AG10803 (cell line): ENCODE measurements around the gene SPN.

Experiments
- DNase-seq: peaks from one replicate; pipeline ENCODE4 v3.0.0; 2010; ENCODE audit warnings: low read depth
- H3K4me3 ChIP-seq: 2 replicates; pipeline ENCODE4 v1.5.1; 2011; ENCODE audit warnings: mild to moderate bottlenecking, low read length, control low read depth
- TF ChIP-seq, protein P1 (sequence below): conservative IDR thresholded peaks from 2 replicates; pipeline ENCODE4 v1.5.1; 2011; ENCODE audit warnings: mild to moderate bottlenecking, low read length, control low read depth, inconsistent platforms

Gene SPN

DNA sequence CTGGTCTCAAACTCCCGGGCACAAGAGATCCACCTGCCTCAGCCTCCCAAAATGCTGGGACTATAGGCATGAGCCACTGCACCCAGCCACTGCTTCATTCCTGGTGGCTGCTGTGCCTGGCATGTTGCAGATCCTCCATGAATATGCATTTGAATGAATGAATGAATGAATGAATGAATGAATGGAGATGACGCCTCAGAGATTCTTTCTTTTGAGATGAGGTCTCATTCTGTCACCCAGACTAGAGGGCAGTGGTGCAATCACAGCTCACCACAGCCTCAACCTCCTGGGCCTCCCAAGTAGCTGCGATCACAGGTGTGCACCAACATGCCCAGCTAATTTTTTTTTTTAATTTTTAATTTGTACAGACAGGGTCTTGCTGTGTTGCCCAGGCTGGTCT lies 5.2 kb downstream of the SPN start:
- no peak for DNase-seq
- TF ChIP-seq, protein P1, sequence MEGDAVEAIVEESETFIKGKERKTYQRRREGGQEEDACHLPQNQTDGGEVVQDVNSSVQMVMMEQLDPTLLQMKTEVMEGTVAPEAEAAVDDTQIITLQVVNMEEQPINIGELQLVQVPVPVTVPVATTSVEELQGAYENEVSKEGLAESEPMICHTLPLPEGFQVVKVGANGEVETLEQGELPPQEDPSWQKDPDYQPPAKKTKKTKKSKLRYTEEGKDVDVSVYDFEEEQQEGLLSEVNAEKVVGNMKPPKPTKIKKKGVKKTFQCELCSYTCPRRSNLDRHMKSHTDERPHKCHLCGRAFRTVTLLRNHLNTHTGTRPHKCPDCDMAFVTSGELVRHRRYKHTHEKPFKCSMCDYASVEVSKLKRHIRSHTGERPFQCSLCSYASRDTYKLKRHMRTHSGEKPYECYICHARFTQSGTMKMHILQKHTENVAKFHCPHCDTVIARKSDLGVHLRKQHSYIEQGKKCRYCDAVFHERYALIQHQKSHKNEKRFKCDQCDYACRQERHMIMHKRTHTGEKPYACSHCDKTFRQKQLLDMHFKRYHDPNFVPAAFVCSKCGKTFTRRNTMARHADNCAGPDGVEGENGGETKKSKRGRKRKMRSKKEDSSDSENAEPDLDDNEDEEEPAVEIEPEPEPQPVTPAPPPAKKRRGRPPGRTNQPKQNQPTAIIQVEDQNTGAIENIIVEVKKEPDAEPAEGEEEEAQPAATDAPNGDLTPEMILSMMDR = no peak
- H3K4me3 ChIP-seq = no peak overlapping the region

DNA sequence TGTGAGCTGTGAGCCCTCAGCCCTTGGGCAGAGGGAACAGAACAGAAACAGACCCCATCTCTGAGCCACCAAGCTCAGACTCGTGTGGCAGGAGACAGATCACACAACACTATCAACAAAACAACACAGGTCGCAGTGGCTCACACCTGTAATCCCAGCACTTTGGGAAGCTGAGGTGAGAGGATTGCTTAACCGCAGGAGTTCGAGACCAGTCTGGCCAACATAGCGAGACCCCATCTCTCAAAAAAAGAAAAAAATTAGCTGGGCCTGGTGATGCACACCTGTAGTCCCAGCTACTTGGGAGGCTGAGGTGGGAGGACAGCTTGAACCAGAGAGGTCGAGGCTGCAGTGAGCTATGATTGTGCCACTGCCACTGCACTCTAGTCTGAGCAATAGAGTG lies 10.5 kb downstream of the SPN start:
- no peak for DNase-seq
- TF ChIP-seq, protein P1 = no peak
- H3K4me3 ChIP-seq = no peak overlapping the region

DNA sequence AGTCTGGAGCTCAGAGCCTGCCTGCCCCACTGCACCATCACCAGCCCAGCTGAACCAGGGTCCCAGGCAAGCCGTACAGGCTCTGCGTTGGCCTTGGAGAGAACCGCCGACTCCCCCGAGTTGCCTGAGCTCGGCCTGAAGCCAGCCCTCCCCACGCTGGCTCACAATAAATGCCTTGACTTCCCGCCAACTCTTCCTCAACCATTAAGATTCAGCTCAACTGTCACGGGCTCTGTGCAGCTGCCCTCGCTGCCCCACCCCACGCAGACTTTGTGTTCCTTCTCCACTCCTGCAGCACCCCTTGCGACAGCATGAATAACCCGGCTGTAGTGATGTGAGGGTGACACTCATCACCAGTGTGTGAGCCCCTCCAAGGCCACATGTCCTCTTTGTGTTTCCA lies 11.1 kb downstream of the SPN start:
- peak; percentile 30 for DNase-seq
- TF ChIP-seq, protein P1 = no peak

DNA sequence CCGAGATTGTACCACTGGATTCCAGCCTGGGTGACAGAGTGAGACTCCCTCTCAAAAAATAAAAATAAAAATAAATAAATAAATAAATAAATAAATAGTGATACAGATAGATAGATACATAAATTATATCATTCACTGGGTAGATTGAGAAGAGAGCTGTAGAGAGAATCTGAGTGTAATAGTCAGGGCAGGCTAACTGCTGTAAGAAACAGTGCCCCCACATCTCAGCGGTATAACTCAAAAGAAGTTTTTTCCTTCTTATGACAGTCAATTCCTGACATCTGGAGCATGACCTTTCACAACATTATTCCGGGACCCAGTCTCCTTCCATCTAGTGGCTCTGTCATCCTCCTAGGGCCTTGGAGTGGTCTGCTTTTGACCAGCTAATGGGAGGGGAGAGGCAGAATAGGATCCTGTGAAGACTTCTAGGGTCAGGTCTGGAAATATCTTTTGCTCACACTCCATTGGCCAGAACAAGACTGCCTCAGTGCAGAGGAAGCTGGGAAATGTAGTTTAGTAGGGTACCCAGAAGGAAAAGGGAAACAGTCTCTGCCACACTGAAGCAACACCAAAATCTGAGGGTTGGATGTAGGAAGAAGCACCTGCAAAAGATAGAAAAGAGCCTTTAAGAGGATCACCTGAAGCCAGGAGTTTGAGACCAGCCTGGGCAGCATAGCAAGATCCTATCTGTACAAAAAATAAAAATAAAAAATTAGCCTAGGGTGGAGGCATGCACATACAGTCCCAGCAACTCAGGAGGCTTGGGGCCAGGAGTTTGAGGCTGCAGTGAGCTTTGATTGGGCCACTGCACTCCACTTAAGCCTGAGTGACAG lies 13.0 kb downstream of the SPN start:
- H3K4me3 ChIP-seq = no peak overlapping the region
- TF ChIP-seq, protein P1 = no peak
- peak; percentile 13 for DNase-seq

More for the DNA sequence above, 11.1 kb downstream of the SPN start:
- H3K4me3 ChIP-seq = no peak overlapping the region

DNA sequence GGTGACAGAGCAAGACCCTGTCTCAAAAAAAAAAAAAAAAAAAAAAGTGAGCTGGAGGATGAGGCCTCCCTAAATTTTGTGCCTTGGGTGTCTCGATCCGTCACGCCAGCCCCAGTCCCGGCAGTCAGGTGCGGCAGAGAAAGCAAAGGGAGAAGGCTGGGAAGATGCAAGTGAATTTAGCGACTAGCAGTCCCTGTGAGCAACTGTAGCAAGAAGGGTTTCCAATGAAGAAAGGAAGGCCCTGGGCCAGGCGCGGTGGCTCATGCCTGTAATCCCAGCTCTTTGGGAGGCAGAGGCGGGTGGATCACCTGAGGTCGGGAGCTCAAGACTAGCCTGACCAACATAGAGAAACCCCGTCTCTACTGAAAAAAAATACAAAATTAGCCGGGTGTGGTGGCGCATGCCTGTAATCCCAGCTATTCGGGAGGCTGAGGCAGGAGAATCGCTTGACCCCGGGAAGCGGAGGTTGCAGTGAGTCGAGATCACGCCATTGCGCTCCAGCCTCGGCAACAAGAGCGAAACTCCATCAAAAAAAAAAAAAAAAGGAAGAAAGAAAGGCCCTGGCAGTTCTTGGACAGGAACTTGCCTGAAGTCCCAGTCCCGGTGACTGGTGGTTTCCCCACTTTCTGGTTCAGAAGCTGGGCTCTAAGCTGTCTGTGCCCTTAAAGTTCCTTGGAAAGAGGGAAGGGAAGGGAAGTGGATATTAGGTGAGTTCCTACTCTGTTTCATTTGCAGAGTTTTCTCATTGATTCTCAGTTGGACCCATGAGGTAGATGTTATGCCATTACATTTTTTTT lies 14.1 kb downstream of the SPN start:
- DNase-seq = no peak
- TF ChIP-seq, protein P1 = no peak
- H3K4me3 ChIP-seq = no peak overlapping the region

DNA sequence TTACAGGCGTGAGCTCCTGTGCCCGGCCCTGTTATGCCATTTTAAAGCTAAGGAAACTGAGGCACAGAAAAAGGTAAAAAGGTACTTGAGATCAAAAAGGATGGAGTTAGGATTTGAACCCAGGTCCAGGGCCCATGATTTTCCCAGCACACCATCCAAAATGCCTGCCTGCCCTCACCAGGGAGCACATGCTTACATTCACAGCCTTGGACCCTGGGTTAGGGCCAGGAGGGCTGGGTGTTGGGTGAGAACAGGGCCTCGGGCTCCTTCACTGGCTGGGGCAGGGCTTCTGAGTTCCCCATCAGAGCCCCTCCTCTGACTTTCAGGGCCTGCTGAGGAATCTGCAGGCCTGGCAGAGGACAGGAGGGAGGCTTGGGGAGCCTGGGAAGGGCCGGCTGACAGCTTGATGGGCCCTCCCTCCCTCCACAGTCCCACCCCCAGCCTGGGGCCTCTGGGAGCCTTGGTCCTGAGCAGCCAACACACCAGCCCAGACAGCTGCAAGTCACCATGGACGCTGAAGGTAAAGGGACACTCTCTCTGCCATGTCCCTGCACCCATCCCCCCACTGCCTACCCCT lies 15.7 kb downstream of the SPN start, which contains the start of gene QPRT:
Gene QPRT, plus strand, starts transcription at position 490 of the 577 bp plus-strand sequence. Its CDS starts 18 bp downstream, at position 508.
- TF ChIP-seq, protein P1 = no peak
- DNase-seq = peak; percentile 13
- peak within 1 kb of the TSS; percentile 22 for H3K4me3 ChIP-seq
